Prostate gland (tissue), 2 donors: ENCODE measurements around the gene BBIP1.

ENCODE experiments used
- CTCF ChIP-seq, 4 experiments: fragments of 200-600 bp in 2 of 4; fragments of 450-650 bp in 2 of 4; sonication (generic) in 2 of 4; IDR thresholded peaks; 1 replicate in 3 of 4; 2 replicates in 1 of 4; pipeline ENCODE4 v1.5.1; 2016 to 2019; ENCODE audit warnings: antibody characterized with exemption in 4 of 4, mild to moderate bottlenecking in 2 of 4, moderate library complexity in 2 of 4
- POLR2A ChIP-seq: fragments of 450-650 bp; IDR thresholded peaks from one replicate; pipeline ENCODE4 v1.6.1; 2016; ENCODE audit warnings: antibody characterized with exemption, mild to moderate bottlenecking

GRCh38 chr10:110870823-110871297 is 48.1 kb downstream of the BBIP1 start:
- TF ChIP-seq CTCF (IDR thresholded peaks at IDR 0.05) (no peak), POLR2A (no peak)
